ENCODE data around the gene LHX8. TPM values are rescaled to one million over a fixed set of nuclear protein-coding genes. Genes with fewer than 3 reads are reported as not detected.

The LHX8 gene
- total RNA-seq, 4 donors from 2014 or later = not detected

- no peaks in the 10 kb centered on the region for H3K36me3 ChIP-seq
- peaks cover 20% of the 10 kb centered on the region for H3K4me1 ChIP-seq
- DNase-seq (ENCODE audit: low spot score in 2 of 2) = peak in 1 of 2 donors; percentile 59
- TF ChIP-seq POLR2AphosphoS5 (IDR thresholded peaks at IDR 0.05) (no peak), POLR2A (IDR thresholded peaks at IDR 0.05) (no peak), EP300 (IDR thresholded peaks at IDR 0.05) (no peak)
- TF ChIP-seq, protein P1, sequence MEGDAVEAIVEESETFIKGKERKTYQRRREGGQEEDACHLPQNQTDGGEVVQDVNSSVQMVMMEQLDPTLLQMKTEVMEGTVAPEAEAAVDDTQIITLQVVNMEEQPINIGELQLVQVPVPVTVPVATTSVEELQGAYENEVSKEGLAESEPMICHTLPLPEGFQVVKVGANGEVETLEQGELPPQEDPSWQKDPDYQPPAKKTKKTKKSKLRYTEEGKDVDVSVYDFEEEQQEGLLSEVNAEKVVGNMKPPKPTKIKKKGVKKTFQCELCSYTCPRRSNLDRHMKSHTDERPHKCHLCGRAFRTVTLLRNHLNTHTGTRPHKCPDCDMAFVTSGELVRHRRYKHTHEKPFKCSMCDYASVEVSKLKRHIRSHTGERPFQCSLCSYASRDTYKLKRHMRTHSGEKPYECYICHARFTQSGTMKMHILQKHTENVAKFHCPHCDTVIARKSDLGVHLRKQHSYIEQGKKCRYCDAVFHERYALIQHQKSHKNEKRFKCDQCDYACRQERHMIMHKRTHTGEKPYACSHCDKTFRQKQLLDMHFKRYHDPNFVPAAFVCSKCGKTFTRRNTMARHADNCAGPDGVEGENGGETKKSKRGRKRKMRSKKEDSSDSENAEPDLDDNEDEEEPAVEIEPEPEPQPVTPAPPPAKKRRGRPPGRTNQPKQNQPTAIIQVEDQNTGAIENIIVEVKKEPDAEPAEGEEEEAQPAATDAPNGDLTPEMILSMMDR (IDR thresholded peaks at IDR 0.05) = no peak
- H3K9me3 ChIP-seq = no peaks in the 10 kb centered on the region
- H3K27me3 ChIP-seq = peaks cover 100% of the 10 kb centered on the region
- H3K27ac ChIP-seq = no peak overlapping the region
- WGBS = 7% methylated on average over 39 of the region's 40 CpGs
- no peak overlapping the region for H3K4me3 ChIP-seq
These were observed 4.0 kb upstream of the LHX8 start for GRCh38 chr1:75129983-75130789.

DNA sequence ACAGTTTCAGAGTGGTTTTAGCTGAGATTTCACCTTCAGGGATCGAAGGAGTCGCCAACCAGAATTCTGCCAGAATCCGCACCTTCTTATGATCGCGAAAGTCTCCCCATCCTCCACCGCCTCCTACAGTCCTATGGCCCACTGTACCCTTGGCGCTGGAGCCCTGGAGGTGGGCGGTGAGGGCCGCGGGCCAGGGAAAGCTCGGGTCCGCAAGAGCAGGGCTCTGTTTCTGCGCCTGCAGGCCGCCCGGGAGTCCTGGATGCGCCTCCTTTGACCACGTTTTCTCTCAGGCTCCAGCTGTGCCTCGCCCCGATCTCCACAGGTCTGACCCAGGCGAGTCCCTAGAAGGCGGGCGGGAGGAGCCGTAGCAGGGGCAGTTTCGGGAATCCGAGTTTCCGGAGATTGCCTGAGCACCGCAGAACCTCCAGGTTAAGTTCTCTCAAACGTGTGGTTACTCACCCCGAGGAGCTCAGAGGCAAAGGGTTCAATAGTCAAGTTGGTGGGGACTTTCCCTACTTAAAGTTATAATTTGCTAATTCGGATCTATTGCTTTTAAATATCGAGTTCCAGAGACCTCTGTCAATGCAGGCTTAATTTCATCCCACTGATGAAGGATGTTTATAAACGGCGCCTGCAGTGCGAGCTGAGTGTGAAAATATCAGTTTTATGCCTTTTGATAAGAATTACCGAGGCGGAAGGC, 3.2 kb upstream of the LHX8 start:
- H3K4me1 ChIP-seq = peaks cover 28% of the 10 kb centered on the region
- WGBS = 5% methylated on average over 17 of the region's 36 CpGs
- no peak for TF ChIP-seq POLR2AphosphoS5 (IDR thresholded peaks at IDR 0.05)
- H3K36me3 ChIP-seq = no peaks in the 10 kb centered on the region
- H3K9me3 ChIP-seq = no peaks in the 10 kb centered on the region
- no peak for DNase-seq (ENCODE audit: low spot score in 2 of 2)
- peaks cover 100% of the 10 kb centered on the region for H3K27me3 ChIP-seq
- H3K4me3 ChIP-seq = no peak overlapping the region
- H3K27ac ChIP-seq = no peak overlapping the region

DNA sequence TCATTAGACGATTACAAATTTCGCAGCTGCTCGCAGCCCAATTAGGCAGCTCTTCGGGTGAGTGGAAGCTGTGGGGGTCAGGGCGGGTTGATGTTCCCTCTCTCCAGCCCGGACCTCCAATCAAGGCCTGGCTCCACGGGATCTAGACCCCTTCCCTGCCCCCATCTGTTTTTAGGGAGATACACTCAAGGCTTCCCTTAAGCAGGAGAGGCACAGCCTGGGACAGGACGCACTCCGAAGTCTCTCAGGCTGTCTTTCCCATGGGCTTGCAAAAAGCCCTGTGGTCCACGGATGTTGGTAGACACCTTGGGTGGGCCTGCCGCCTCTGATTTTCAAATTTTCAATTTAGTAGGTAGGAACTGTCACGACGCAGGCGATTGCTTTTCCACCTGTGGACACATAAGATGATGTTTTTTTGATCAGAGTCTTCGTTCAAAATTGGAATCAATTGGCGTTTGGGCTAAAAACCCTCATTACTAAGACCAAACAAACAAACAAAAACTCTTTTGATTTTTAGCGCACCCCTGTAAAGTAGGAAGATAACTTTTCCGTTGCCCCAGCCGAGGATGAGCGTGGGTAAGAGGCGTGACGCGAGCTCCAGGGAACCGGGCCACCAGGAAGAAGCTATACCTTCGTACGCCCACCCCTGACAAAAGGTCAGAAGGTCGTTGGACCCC, 2.5 kb upstream of the LHX8 start:
- Histone ChIP-seq H3K27ac (no peak overlapping the region), H3K4me1 (peaks cover 35% of the 10 kb centered on the region), H3K36me3 (no peaks in the 10 kb centered on the region), H3K27me3 (peaks cover 100% of the 10 kb centered on the region), H3K4me3 (no peak overlapping the region), H3K9me3 (no peaks in the 10 kb centered on the region)
- DNase-seq (ENCODE audit: low spot score in 2 of 2) = no peak
- 9% methylated on average over 14 of the region's 27 CpGs for whole genome bisulfite sequencing
- TF ChIP-seq POLR2AphosphoS5 (IDR thresholded peaks at IDR 0.05) (no peak), EP300 (IDR thresholded peaks at IDR 0.05) (no peak), POLR2A (IDR thresholded peaks at IDR 0.05) (no peak)
- TF ChIP-seq, protein P1 (IDR thresholded peaks at IDR 0.05) = no peak

DNA sequence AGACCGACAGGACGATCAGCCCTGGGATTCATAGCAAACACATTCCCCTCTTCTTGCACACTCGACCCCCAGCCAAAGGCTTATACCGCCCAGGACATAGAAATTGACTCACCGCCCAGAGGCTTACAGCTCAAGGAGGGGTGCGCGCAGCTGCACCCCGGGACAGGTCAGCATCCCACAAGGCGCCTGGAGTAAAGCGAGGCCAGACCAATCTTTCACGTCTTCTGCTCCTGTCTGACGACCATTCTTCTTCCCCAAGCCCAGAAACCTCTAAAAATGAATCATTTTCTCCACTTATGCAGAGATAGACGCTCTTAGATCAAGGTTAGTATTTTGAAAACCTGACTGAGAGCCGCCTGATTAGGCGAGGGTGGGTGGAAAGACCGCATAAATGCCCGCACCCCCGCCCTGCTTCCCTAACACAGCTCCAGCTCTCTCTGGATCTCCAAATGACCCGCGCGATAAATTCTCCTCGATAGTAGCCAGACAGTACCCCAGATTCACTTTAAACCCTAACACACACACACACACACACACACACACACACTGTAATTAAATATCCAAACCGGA, 1.9 kb upstream of the LHX8 start:
- no peaks in the 10 kb centered on the region for H3K36me3 ChIP-seq
- TF ChIP-seq EP300 (IDR thresholded peaks at IDR 0.05) = no peak
- TF ChIP-seq POLR2AphosphoS5 (IDR thresholded peaks at IDR 0.05) = no peak
- TF ChIP-seq POLR2A (IDR thresholded peaks at IDR 0.05) = no peak
- TF ChIP-seq, protein P1 (IDR thresholded peaks at IDR 0.05) = no peak
- H3K27ac ChIP-seq = no peak overlapping the region
- H3K9me3 ChIP-seq = no peaks in the 10 kb centered on the region
- DNase-seq (ENCODE audit: low spot score in 2 of 2) = no peak
- peaks cover 38% of the 10 kb centered on the region for H3K4me1 ChIP-seq
- H3K27me3 ChIP-seq = peaks cover 100% of the 10 kb centered on the region
- no peak overlapping the region for H3K4me3 ChIP-seq
- 13% methylated on average over 23 of the region's 23 CpGs for WGBS

DNA sequence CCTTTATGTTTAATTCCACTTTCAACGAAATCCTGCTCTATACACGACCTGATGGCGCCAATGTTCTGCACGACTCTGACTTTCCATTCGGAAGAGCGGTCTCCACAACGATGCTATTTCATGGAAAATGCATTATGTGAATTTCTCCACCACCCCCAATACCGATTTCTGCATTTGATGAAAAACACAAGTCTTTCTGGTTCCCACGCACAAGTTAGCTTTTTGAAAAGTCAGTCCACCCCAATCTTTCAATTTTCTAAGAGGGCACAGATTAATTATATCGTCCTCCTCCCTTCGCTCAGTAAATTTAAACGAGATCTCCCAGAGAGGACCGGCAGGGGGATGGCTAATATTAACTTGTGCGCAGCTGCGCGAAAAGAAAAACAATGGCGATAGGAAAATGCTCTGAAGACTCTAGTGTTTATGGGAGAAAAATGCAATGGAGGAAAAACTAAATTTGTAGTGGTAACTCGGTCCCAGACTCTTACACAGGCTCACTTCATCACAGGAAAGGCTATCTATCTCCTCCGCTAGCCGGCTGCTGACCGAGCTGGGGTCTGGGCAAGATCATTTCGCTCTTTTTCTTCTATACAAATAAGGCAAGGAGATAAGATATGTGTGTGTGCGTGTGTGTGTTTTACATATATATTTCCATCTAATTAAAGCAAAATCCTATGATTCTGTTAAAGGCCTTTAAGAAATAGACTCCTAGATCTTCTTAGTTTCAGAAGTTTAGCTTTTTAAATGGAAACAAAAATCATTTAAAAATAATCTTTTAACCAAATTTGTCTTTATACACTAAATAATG, 1.2 kb upstream of the LHX8 start:
- no peaks in the 10 kb centered on the region for H3K36me3 ChIP-seq
- no peak for DNase-seq (ENCODE audit: low spot score in 2 of 2)
- 19% methylated on average over 23 of the region's 23 CpGs for WGBS
- H3K9me3 ChIP-seq = no peaks in the 10 kb centered on the region
- H3K27ac ChIP-seq = no peak overlapping the region
- no peak overlapping the region for H3K4me3 ChIP-seq
- H3K4me1 ChIP-seq = peaks cover 38% of the 10 kb centered on the region
- peaks cover 100% of the 10 kb centered on the region for H3K27me3 ChIP-seq
- TF ChIP-seq, protein P1 (IDR thresholded peaks at IDR 0.05) = no peak
- no peak for TF ChIP-seq EP300 (IDR thresholded peaks at IDR 0.05)
- TF ChIP-seq POLR2A (IDR thresholded peaks at IDR 0.05) = no peak
- no peak for TF ChIP-seq POLR2AphosphoS5 (IDR thresholded peaks at IDR 0.05)
